T-helper 9 cell (primary cell): ENCODE results near the gene PRKAR2A.
A peak's percentile ranks its signal among the peaks of the same experiment; 100 is the strongest.
"Not testable (repeated sequence)": the region's sequence is repeated elsewhere in the genome, so short reads cannot be mapped to it uniquely, and the experiment has no call there.

ENCODE experiments used
- DNase-seq: peaks from one replicate; pipeline ENCODE4 v3.0.0-alpha.2; 2020

The PRKAR2A gene

DNA sequence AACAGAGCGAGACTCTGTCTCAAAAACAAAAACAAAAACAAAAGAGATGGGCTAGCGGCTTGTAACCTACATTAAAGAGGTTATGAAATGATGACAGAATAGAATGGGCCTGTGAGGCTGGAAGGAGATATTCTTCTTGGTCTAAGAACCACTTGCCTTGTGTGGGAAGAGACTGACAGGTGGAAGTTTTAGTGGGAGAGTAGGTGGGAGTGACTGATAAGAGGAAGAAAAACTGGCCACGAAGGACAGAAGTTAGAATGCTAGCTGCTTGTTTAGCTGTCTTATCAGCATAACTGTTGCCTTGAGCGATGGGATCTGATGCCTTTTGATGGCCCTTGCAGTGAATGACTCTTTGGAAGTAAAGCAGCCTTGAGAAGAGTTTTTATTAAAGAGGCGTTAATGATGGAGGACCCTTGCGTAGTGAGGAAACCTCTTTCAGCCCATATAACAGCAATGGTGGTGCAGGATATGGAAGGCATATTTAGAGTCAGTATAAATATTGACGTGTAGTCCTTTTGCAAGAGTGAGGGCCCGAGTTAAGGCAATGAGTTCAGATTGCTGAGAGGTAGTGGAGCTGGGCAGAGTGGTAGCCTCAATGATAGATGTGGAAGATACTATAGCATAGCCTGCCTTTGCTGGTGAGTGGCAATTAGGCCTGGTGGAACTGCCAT is 122.4 kb downstream of the PRKAR2A start:
- DNase-seq, result not testable (repeated sequence)

- no peak for DNase-seq
Measured at GRCh38 chr3:48723725-48724124, 123.9 kb downstream of the PRKAR2A start.

DNA sequence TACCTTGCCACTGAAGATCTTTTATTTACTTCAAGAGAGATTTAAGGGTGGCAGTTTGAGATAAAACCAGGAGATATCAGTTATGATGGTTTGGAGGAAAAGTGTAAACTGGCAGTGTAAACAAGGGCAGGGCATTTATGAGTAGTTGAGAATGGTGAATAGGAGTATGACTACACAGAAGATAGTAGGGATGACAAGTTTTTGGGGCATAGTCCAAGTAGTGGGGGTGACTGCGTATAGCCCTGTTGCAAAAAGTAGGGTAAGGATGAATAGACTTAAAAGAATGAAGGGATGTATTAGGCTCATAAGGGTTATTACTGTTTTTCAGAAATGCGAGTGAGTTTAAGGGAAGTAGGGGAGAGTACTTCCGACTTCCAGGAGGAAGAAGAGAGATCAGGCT is 124.4 kb downstream of the PRKAR2A start:
- DNase-seq, result not testable (repeated sequence)

DNA sequence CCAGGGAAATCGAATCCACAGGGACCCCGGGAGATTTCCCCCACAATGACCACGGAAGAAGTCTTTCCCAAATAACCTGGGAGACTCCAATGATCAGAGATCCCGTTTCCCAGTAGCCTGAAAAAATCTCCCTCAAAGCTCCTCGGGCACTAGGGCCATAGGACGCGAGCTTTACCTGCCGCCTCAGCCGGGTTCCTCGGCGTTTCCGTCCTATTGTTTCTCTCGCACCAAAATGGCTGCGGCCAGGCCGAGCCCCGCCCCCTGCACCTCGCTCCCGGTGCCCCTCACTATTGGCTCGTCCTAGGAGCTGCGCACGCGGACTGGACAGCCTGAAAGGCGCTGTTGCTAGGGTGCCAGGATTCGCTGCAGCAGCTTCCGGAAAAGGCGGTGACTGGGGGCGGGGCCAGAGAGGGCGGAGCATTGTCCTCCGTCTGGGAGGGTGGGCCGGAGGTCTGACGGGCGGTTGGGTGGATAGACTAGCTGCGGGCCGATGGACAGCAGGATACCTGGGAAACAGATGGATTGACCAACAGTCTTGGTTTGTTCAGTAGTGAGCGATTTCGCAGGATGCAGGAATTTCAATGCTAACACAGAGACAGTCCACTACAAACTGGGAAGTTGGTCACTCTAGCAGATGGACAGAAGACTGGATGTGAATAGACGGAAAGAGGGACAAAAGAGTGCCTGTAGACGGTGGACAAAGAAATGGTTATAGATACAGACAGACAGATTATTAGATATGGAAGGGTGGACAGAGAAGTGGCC is 130.5 kb downstream of the PRKAR2A start, which contains the start of gene IP6K2:
IP6K2 (minus strand) TSS at position 240 of the 765 bp plus-strand sequence. CDS start 21,930 bp downstream, outside the sequence.
- peak; percentile 98 for DNase-seq

GRCh38 chr3:48716508-48716981 is 131.1 kb downstream of the PRKAR2A start:
- peak; percentile 10 for DNase-seq

DNA sequence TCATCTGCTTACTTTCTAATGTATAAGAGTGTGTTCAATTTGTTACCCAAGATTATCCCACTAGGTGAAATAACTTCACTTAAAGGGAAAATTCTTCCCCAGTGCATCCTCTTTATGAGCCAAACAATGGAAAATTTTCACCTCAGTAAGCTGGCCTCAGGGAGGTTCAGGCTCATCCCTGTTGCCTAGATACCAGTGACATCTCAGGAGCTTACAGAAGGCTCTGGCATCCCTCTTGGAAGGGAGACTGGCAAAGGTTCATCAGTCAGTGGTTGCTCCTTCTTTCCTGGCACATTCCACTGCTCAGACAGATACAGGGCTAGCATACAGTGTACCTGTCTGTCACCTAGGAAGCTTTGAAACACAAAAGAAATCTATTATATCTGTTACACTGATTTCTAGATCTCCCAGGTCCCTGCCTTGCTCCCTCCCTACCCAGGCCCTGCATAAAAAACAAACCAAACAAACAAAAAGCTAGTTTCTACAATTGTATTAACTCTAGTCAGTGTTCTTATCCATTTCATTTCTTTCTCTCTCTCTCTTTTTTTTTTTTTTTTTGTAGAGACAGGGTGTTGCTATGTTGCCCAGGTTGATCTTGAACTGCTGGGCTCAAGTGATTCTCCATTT is 132.4 kb downstream of the PRKAR2A start:
- no peak for DNase-seq

DNA sequence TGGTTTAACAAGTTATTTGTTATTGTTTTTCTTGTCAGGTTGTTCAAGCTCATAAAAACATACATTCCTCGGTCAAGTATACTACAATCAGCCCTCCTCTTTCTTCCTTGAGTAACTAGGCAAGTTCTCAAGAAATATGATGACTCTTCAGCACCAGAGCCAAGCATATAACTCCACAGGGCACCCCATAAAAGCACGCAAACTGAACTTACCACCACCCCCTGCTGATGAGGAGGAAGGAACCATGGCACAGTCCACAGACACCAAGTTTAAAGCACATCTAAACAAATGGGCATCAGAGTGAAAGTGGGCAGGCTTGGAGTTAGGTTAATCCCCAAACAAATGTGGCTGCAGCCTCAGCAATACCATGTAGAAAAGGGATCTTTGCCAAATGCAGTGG is 135.9 kb downstream of the PRKAR2A start:
- no peak for DNase-seq

DNA sequence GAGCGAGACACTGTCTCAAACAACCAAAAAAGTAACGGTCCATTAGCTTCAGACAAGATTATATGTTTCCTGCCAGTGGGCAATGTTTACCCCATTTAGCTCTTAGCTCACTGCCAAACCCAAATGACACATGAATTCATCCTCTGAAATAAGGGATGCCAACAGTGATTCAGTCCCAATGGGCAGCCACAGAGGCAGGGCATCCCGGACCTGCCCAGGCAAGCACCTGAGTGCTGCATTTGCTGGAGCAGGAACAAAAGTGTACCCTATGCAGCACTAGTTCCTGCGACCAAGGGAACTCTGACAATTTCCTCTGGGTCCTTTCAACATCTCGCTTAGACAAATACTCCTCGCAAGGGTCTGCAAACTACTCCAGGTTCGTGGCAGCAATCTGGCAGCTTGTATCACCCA is 138.6 kb downstream of the PRKAR2A start:
- DNase-seq, result no peak

DNA sequence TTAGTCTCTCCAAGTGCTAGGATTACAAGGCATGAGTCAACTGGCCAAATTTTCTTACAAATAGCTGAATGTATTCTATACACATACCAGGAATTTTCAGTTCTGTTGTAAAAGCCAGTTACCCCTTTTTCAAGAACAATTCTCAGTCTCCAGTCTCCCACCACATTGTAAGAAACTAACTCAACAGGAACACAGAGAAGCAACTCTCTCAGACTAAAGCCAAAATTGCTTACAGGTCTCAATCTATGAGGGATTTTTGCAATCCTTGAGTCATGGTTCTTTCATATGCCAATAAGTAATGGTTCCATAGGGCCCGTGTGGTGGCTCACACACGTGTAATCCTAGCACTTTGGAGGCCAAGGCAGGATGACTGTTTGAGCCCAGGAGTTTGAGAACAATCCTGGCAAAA is 139.2 kb downstream of the PRKAR2A start:
- no peak for DNase-seq

- no peak for DNase-seq
Measured at GRCh38 chr3:48707157-48707556, 140.5 kb downstream of the PRKAR2A start.

DNA sequence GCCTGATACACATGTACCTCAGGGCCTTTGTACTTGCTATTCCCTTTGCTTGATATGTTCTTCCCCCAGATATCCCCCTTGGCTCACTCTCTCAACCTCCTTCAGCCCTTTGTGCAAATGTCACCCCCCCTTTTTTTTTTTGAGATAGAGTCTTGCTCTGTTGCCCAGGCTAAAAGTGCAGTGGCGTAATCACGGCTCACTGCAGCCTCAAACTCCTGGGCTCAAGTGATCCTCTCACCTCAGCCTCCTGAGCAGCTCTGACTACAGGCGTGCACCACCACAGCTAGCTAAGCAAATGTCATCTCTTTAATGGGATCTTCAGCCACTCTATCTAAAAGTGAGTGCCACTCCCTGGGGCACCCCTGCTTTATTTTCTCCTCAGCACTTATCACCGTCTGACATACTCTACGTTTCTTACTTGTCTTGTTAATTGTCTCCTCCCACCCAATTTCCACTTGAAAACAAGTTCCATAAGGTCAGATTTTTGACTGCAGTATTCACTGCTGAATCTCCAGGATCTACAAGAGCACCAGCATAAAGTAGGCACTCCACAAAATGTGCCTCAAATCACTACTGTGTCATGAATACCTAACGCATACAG is 145.3 kb downstream of the PRKAR2A start:
- DNase-seq, result no peak

- no peak for DNase-seq
Measured at GRCh38 chr3:48700731-48701405, 146.8 kb downstream of the PRKAR2A start.

GRCh38 chr3:48698891-48699290 is 148.8 kb downstream of the PRKAR2A start:
- DNase-seq, result no peak

- no peak for DNase-seq
Measured at GRCh38 chr3:48697952-48698351, 149.7 kb downstream of the PRKAR2A start.

- DNase-seq, result no peak
Measured at GRCh38 chr3:48696601-48697000, 151.1 kb downstream of the PRKAR2A start.
